ENCODE data around the gene SKAP1.

Gene SKAP1

DNA sequence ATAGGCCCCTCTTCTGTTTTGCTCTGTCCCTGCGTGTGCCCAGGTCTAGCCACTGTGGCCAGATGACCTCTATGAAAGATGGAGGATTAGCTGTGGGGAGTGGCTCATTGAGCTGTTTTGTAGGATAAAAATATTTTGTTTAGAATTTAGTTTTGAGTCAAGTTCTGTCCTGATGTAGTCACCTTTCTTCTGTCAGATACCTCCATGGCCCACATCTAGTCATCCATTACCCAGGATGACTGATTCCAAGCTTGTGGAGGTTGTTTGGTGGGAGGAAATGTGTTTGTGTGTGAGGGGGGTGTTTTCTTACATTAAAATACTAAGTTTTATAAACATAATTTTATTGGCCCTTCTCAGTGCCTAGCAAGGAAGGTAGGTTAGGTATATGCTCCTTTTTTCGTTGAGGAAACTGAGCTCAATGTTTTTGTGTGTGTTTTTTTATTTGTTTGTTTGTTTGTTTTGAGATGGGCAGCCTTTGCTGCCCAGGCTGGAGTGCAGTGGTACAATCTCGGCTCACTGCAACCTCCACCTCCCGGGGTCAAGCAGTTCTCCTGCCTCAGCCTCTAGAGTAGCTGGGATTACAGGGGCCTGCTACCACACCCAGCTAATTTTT lies 306.1 kb downstream of the SKAP1 start:
- no peak for DNase-seq (ENCODE audit: low read depth)
- TF ChIP-seq, protein P1, sequence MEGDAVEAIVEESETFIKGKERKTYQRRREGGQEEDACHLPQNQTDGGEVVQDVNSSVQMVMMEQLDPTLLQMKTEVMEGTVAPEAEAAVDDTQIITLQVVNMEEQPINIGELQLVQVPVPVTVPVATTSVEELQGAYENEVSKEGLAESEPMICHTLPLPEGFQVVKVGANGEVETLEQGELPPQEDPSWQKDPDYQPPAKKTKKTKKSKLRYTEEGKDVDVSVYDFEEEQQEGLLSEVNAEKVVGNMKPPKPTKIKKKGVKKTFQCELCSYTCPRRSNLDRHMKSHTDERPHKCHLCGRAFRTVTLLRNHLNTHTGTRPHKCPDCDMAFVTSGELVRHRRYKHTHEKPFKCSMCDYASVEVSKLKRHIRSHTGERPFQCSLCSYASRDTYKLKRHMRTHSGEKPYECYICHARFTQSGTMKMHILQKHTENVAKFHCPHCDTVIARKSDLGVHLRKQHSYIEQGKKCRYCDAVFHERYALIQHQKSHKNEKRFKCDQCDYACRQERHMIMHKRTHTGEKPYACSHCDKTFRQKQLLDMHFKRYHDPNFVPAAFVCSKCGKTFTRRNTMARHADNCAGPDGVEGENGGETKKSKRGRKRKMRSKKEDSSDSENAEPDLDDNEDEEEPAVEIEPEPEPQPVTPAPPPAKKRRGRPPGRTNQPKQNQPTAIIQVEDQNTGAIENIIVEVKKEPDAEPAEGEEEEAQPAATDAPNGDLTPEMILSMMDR (conservative IDR thresholded peaks at IDR 0.05; ENCODE audit: low read length), result no peak
- H3K4me3 ChIP-seq (ENCODE audit: low read length), result no peak overlapping the region

DNA sequence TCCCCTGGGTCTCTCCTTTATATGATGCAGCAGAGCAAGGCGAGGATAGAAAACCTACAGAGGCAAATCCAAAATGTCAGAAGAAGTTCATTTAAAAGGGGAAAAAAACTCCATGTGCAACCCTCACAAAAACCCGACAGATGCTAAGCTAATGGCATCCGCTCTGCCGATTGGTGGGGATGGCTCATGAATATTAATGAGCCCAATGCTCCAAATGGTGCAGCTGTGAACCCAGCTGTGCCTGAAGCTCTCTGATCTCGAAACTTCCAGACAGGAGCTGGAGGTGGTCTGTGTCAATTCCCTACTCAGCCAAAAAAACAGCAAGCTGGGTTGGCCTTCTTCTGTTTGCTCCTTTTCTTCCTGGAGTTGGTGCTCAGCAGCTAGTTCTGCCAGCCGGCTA lies 306.9 kb downstream of the SKAP1 start:
- TF ChIP-seq, protein P1 (conservative IDR thresholded peaks at IDR 0.05; ENCODE audit: low read length), result no peak
- no peak for DNase-seq (ENCODE audit: low read depth)
- no peak overlapping the region for H3K4me3 ChIP-seq (ENCODE audit: low read length)

DNA sequence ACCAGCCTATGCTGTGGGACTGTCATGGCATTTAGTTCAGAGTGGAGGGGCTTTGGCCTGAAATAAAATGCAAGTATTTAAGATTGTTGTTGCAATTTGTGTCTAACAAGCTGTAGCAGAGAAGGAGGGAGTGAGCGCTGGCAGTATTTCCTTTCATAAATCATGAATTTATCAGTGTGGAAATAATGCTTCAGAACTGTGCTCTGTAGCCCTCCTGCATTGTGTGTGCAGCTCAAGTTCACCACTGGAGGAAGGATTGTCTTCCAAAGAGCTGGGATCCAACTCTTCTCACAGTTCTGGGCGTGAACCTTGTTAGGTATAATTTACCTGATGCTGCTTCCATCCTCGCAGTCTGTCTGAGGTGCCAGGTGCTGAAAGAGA lies 307.4 kb downstream of the SKAP1 start:
- DNase-seq (ENCODE audit: low read depth), result no peak

DNA sequence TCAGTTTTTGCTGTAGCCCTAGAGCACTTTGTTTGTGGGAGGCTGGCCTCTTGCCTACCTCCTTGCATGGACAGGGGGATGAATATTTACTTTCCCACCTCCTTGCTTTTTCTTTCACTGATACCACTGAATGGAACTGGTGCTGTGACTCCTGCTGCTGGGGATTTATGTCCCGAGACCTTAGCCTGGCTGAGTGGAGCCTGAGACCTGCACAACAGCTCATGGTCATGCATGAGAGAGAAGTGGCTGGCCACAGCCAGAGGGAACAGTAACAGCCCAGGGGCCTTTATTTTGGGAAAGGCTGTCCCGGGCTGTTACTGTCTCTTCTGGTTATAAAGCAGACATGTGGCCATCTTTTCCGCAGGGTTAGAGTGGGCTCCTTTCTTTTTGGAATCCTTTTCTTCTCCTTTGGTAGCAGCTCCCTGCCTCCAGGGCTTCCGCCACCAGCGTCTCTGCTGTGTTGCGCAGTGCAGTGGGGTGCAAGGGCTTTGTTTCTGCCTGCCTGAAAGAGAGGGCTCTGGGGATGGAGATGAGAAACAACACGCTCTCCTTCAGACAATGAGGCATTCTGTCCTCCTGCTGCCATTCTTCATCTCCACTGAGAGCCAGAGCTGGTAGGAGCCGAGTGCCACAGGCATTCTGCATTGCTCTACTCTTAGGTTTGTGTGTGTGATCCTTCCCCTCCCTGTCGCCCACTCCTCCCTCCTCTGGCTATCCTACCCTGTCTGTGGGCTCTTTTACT lies 307.9 kb downstream of the SKAP1 start:
- no peak for DNase-seq (ENCODE audit: low read depth)
- TF ChIP-seq, protein P1 (conservative IDR thresholded peaks at IDR 0.05; ENCODE audit: low read length), result no peak
- H3K4me3 ChIP-seq (ENCODE audit: low read length), result no peak overlapping the region

More for the DNA sequence above, 307.4 kb downstream of the SKAP1 start:
- no peak overlapping the region for H3K4me3 ChIP-seq (ENCODE audit: low read length)
- TF ChIP-seq, protein P1 (conservative IDR thresholded peaks at IDR 0.05; ENCODE audit: low read length), result no peak

DNA sequence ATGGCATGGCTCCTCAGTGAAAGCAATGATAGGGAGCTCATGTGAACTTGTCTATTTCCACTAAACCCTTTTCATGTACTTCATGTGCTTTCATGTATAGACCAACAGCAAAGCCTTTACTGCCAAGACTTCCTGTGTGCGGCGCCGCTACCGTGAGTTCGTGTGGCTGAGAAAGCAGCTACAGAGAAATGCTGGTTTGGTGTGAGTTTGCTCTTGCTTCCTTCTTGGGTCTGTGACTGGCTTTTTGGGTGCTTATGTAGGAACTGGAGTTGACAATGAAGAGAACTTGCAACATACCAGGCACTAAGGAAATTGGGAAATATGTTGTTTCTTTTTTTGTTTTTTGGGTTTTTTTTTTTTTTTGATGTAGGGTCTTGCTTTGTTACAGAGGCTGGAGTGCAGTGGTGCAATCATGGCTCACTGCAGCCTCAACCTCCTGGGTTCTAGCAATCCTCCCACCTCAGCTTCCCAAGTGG lies 316.8 kb downstream of the SKAP1 start:
- DNase-seq (ENCODE audit: low read depth), result no peak
- TF ChIP-seq, protein P1 (conservative IDR thresholded peaks at IDR 0.05; ENCODE audit: low read length), result no peak
- no peak overlapping the region for H3K4me3 ChIP-seq (ENCODE audit: low read length)

DNA sequence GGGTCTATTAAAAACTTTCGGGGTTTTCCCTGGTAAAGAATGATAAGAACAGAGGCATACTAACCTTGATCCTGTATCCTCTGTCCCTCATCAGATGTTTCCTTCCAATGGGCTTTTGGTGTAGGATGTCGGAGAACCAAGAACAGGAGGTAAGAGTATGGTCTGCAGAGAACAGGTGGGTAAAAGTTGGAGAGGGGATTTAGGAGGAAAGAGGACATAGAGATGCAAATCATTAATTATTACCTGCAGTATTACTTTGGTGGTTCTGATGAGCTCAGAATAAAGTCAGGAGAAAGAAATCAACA lies 318.1 kb downstream of the SKAP1 start:
- H3K4me3 ChIP-seq (ENCODE audit: low read length), result no peak overlapping the region
- DNase-seq (ENCODE audit: low read depth), result no peak
- TF ChIP-seq, protein P1 (conservative IDR thresholded peaks at IDR 0.05; ENCODE audit: low read length), result no peak

DNA sequence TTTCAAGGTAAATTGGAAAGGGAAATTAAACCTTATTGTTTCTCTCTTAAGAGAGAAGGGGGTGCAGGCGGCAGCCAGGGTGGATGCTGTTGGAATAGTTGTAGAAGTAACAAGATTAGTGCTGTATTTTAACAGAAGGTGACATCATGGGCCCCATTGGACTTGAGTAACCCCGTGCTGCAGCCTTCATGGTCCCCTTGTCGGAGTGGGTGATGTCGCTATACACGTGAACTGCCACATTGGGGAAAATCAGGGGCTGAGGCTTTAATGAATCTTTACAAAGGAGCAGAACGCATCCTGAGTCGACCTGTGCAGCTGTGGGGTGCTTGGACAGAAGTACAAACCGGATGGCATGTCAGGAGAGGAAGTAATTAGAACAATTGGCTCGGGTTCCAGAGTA lies 319.3 kb downstream of the SKAP1 start:
- H3K4me3 ChIP-seq (ENCODE audit: low read length), result no peak overlapping the region
- TF ChIP-seq, protein P1 (conservative IDR thresholded peaks at IDR 0.05; ENCODE audit: low read length), result no peak
- no peak for DNase-seq (ENCODE audit: low read depth)
